Smooth muscle cell (in vitro differentiated cells): Measurements from ENCODE around the gene TRAPPC1. TPM values are rescaled to one million over a fixed set of nuclear protein-coding genes. Genes with fewer than 3 reads are reported as not detected.
"Not testable (repeated sequence)": the region's sequence is repeated elsewhere in the genome, so short reads cannot be mapped to it uniquely, and the experiment has no call there.

Source experiments
- DNase-seq: peaks from one replicate; lab custom pipeline; 2025; ENCODE audit not compliant: unreplicated experiment; lab: John Stamatoyannopoulos, UW
- H2AFZ ChIP-seq: fragments of 200-600 bp; sonication (generic); 2 replicates; pipeline ENCODE4 v1.6.0; 2016; ENCODE audit warnings: antibody characterized with exemption, low read depth, mild to moderate bottlenecking
- H3F3A ChIP-seq: fragments of 200-600 bp; sonication (generic); 2 replicates; pipeline ENCODE4 v1.6.0; 2017; ENCODE audit warnings: antibody characterized with exemption, low read depth
- H3K27ac ChIP-seq: fragments of 200-600 bp; sonication (generic); 2 replicates; pipeline ENCODE4 v1.5.1; 2016; ENCODE audit warnings: low read depth, mild to moderate bottlenecking
- H3K27me3 ChIP-seq: fragments of 200-600 bp; sonication (generic); 2 replicates; pipeline ENCODE4 v1.6.1; 2016; ENCODE audit warnings: low read depth, mild to moderate bottlenecking
- H3K36me3 ChIP-seq: fragments of 200-600 bp; sonication (generic); 2 replicates; pipeline ENCODE4 v1.5.1; 2016; ENCODE audit warnings: low read depth
- H3K4me1 ChIP-seq: fragments of 200-600 bp; sonication (generic); 2 replicates; pipeline ENCODE4 v1.5.1; 2016; ENCODE audit warnings: low read depth
- H3K4me2 ChIP-seq: fragments of 200-600 bp; sonication (generic); 2 replicates; pipeline ENCODE4 v1.6.0; 2016; ENCODE audit warnings: mild to moderate bottlenecking
- H3K4me3 ChIP-seq: fragments of 200-600 bp; sonication (generic); 2 replicates; pipeline ENCODE4 v1.5.1; 2016; ENCODE audit warnings: mild to moderate bottlenecking
- H3K79me2 ChIP-seq: fragments of 200-600 bp; sonication (generic); 2 replicates; pipeline ENCODE4 v1.6.0; 2016; ENCODE audit warnings: low read depth, mild to moderate bottlenecking
- H3K9ac ChIP-seq: fragments of 200-600 bp; sonication (generic); 2 replicates; pipeline ENCODE4 v1.6.0; 2016; ENCODE audit warnings: low read depth
- H3K9me3 ChIP-seq: fragments of 200-600 bp; sonication (generic); replicated peaks from 2 replicates; pipeline ENCODE4 v1.5.1; 2016; ENCODE audit warnings: low read depth
- H4K20me1 ChIP-seq: fragments of 200-600 bp; sonication (generic); 2 replicates; pipeline ENCODE4 v1.6.0; 2016; ENCODE audit warnings: low read depth
- CTCF ChIP-seq: fragments of 200-600 bp; sonication (generic); IDR thresholded peaks from 2 replicates; pipeline ENCODE4 v1.5.1; 2017; ENCODE audit warnings: borderline replicate concordance, mild to moderate bottlenecking, antibody characterized with exemption; ENCODE audit not compliant: insufficient read depth, poor library complexity, severe bottlenecking
- WGBS: methylation state at CpG from one replicate; pipeline ENCODE4 v1.1.7; 2016; ENCODE audit warnings: low lambda C conversion rate; 5-methylcytosine and 5-hydroxymethylcytosine counted together
- polyA plus RNA-seq: library from polyadenylated mRNA; unstranded; fragments of >200 nt; fragmentation: Nextera tagmentation; extraction: Ambion mirVana; gene quantifications from 2 replicates; pipeline ENCODE4 v1.2.1, GENCODE V29; 2016
- total RNA-seq: library from RNA; depleted of rRNA; stranded (reverse); fragments of >200 nt; gene quantifications from 2 replicates; pipeline ENCODE4 v1.2.3, GENCODE V29; 2014

The TRAPPC1 gene
- total and polyA plus RNA-seq, 2 experiments from 2014 or later, result 56.2 to 392 TPM

GRCh38 chr17:7956228-7956965, 24.7 kb upstream of the TRAPPC1 start:
- 67% methylated on average over 11 of the region's 11 CpGs for WGBS
- DNase-seq, result no peak
- no peaks in the 10 kb centered on the region for H3K79me2 ChIP-seq

GRCh38 chr17:7955414-7956227, 23.9 kb upstream of the TRAPPC1 start:
- TF ChIP-seq CTCF, result no peak
- WGBS, result 64% methylated on average over 13 of the region's 13 CpGs
- H3F3A ChIP-seq, result peaks cover 10% of the 10 kb centered on the region

More at GRCh38 chr17:7956228-7956965, 24.7 kb upstream of the TRAPPC1 start:
- peaks cover 10% of the 10 kb centered on the region for H3F3A ChIP-seq
- H3K9me3 ChIP-seq, result no peaks in the 10 kb centered on the region
- TF ChIP-seq CTCF, result no peak
- H3K36me3 ChIP-seq, result no peaks in the 10 kb centered on the region
- no peak overlapping the region for H2AFZ ChIP-seq
- H4K20me1 ChIP-seq, result no peaks in the 10 kb centered on the region
- H3K27ac ChIP-seq, result peak overlapping the region; percentile 17
- no peaks in the 10 kb centered on the region for H3K27me3 ChIP-seq
- no peaks in the 10 kb centered on the region for H3K4me1 ChIP-seq
- no peak overlapping the region for H3K9ac ChIP-seq
- no peak overlapping the region for H3K4me3 ChIP-seq
- peak overlapping the region; percentile 41 for H3K4me2 ChIP-seq

GRCh38 chr17:7953266-7953665, 21.5 kb upstream of the TRAPPC1 start:
- not testable (repeated sequence) for H3K9ac ChIP-seq, H4K20me1 ChIP-seq, H3K4me1 ChIP-seq, H3K27ac ChIP-seq, H2AFZ ChIP-seq, DNase-seq, H3K27me3 ChIP-seq, H3K79me2 ChIP-seq, H3K36me3 ChIP-seq, H3K4me2 ChIP-seq, H3K4me3 ChIP-seq, H3K9me3 ChIP-seq
- peaks cover 10% of the 10 kb centered on the region for H3F3A ChIP-seq
- WGBS, result 95% methylated on average over 13 of the region's 13 CpGs

More at GRCh38 chr17:7955414-7956227, 23.9 kb upstream of the TRAPPC1 start:
- Histone ChIP-seq H3K27ac (peak overlapping the region; percentile 17), H3K36me3 (no peaks in the 10 kb centered on the region), H2AFZ (no peak overlapping the region), H4K20me1 (no peaks in the 10 kb centered on the region), H3K9ac (no peak overlapping the region), H3K4me1 (no peaks in the 10 kb centered on the region), H3K27me3 (no peaks in the 10 kb centered on the region), H3K4me2 (no peak overlapping the region), H3K79me2 (no peaks in the 10 kb centered on the region), H3K9me3 (no peaks in the 10 kb centered on the region), H3K4me3 (no peak overlapping the region)
- DNase-seq, result no peak

GRCh38 chr17:7951143-7951792, 19.5 kb upstream of the TRAPPC1 start:
- H3K9me3 ChIP-seq, result no peaks in the 10 kb centered on the region
- WGBS, result 83% methylated on average over 5 of the region's 5 CpGs
- H3K4me3 ChIP-seq, result no peak overlapping the region
- peaks cover 9% of the 10 kb centered on the region for H3K36me3 ChIP-seq
- H3F3A ChIP-seq, result peaks cover 6% of the 10 kb centered on the region
- no peaks in the 10 kb centered on the region for H3K79me2 ChIP-seq
- H2AFZ ChIP-seq, result no peak overlapping the region
- TF ChIP-seq CTCF, result no peak
- H4K20me1 ChIP-seq, result no peaks in the 10 kb centered on the region
- H3K27me3 ChIP-seq, result no peaks in the 10 kb centered on the region
- no peak overlapping the region for H3K27ac ChIP-seq
- H3K4me2 ChIP-seq, result no peak overlapping the region
- DNase-seq, result no peak
- H3K9ac ChIP-seq, result no peak overlapping the region
- no peaks in the 10 kb centered on the region for H3K4me1 ChIP-seq
